NCI-H1930 (cell line): ENCODE data around the gene AK1.
"Not testable (repeated sequence)": the region's sequence is repeated elsewhere in the genome, so short reads cannot be mapped to it uniquely, and the experiment has no call there.

Experiments
- DNase-seq, 2 experiments: peaks; one replicate each; lab custom pipeline; 2025; lab: John Stamatoyannopoulos, UW

The AK1 gene

DNA sequence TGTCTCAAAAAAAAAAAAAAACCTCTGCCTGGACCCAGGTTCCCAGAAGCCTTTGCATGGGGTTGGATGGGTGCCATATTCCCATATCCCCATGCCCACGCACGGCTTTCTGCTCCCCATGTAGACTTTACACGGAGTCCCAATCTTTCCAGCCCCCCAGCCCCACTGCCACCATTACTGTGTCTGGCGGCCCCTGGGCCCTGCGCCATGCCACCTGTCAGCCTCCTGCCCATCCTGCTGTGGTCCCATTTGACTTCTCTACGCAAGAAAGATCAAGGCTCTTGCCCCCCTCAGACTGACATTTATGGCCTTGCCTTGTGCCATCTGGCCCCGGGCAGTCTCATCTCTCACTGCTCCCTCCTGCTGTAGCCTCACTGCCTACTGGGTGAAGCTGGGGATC is 6.5 kb upstream of the AK1 start:
- no peak for DNase-seq

DNA sequence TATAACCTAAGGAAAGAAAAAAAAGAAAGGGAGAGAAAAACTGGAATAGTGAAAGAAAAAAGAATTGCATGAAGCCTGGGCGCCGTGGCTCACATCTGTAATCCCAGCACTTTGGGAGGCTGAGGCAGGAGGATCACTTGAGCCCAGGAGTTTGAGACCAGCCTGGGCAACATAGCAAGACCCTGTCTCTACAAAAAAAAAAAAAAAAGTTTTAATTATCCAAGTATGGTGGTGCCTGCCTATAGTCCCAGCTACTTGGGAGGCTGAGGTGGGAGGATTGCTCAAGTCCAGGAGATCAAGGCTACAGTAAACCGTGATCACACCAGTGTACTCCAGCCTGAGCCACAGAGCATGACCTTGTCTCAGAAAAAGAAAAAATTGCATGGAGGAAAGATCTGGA is 4.2 kb upstream of the AK1 start:
- DNase-seq: not testable (repeated sequence)

DNA sequence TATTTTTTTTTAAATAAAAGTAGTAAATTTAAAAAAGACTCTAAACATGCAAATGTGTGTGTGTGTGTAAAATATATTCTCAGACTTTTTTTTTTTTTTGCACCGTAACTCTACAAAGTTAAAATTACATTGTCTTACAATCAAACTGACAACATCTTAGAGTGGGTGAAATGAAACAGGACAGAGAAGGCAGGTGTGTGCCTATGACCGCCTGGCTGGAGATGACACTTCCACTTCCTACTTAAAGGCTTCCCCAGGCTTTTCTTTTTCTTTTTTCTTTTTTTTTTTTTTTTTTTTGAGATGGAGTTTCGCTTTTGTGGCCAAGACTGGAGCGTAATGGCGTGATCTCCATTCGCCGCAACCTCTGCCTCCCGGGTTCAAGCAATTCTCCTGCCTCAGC is 2.7 kb upstream of the AK1 start:
- DNase-seq: no peak

DNA sequence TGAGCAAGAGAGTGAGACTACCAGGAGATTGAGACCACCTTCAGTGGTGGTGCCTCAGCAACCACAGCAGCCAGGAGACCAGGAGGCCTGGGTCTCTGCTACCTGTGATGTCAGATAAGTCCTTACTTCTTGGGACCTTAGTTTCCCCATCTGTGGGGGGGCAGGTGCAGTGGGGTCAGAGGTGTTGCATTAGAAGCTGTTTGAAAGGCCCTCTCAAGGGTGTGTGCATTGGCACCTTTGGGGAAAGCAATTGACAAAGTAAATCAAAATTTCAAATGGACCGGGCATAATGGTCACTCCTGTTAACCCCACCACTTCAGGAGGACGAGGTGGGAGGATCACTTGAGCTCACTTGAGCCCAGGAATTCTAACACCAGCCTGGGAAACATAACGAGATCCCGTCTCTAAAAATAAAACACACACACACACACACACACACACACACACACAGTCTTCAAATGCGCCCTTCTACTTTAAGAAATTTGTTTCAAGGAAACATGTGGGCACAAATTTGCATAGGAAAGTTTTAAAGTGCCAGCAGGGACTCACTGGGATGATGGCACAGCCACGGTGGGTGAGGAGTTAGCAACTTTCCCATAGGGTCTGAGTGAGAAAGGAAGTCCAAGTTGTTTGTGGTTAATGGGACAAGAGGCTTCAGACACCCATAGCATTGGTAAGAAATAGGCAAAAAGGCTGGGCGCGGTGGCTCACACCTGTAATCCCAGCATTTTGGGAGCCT is 1.3 kb upstream of the AK1 start:
- DNase-seq: no peak

DNA sequence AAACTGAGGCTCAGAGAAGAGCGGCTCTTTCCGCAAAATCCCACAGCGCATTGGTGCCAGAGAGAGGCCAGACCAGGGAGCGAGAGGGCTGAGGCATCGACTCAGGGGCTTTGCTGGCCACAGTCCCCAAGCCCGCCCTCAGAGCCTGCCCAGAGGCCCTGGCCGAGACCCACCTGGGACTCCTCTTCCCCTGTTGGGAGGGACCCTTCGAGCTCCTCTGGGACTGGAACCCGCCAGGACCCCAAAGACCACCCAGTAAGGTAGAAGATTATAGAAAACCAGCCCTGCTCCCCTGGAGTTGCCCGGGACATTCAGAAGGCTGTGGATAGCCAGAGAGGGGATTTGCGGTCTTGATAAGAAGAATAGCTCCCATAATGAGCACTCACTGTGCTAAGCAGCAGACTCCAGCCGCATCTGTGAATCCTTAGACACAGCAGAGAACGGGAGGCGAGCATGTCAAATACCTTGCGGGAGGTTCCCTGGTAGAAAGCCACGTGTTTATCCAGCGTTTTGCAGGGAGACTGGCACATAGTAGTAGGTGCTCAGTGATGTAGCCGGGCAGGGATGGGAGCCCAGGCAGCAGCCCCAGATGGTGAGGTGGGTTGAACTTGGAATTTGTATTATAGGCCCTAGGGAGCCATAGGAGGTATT is 651 bp upstream of the AK1 start:
- DNase-seq: no peak

DNA sequence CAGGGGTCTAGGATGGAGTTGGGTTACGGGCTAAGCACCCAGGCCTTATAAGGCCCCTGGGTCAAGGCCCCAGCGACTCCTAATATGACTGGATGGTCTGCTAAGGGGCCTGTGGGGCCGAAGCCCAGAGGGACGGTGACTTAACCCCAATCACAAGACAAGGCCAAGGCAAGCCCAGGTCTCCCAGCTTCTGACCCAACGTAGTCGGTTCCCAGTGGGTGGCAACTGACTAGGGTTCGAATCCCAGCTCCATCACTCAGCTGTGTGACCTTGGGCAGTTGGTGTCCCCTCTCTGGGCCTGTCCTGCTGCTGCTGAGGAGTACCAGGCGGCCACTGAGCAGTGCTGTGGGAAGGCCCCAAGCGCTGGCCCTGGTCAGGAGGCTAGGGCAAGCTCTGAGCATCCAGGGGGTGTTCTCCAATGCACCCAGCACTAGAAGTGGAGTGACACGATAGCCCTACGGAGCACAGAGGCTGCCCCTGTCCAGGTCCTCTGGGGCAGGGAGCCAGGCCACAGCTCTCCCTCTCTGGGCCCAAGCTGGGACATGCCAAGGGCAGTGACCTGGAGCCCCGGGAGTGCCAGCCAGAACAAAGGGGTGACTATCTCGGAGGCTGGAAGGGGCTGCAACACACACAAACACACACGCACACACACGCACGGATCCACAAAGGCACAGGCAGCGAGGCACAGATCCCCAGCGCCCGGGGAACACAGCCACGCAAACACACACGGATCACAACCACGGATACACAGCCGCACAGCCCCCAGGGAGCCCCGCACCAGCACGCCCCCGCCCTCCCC is 512 bp downstream of the AK1 start:
- DNase-seq: no peak

DNA sequence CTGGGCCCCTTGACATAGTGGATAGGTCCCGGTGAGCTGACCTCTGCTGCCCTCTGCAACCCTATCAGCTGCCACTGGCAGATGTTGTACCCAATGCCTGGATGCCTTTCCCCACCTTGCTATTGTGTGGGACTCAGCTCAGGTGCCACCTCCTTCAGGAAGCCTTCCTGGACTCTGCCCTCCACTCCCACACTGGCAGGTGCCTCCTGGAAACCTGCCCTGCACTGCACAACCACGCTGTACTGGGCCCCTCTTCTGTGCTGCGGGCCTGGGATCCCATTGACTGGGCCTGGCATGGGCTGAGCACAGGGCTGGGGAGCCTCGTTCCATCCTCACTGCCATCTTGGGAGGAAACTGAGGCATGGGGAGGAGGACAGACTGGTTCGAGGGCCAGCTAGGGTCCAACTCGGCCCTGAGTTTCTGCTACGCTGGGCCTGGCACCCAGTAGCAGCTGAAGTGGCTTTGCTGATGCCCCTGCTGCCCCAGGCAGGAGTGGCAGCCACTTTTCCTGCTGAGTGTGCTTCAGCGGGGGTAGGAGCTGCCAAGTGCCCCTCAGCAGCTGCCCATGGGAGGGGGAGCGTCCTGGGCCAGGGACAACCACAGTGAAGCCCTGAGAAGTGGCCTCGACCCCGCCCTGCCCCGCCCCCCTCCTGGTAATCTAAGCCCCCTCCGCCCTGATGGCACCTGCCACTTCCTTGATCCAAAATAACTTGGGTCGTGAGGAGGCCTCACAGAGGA is 1.3 kb downstream of the AK1 start:
- no peak for DNase-seq

DNA sequence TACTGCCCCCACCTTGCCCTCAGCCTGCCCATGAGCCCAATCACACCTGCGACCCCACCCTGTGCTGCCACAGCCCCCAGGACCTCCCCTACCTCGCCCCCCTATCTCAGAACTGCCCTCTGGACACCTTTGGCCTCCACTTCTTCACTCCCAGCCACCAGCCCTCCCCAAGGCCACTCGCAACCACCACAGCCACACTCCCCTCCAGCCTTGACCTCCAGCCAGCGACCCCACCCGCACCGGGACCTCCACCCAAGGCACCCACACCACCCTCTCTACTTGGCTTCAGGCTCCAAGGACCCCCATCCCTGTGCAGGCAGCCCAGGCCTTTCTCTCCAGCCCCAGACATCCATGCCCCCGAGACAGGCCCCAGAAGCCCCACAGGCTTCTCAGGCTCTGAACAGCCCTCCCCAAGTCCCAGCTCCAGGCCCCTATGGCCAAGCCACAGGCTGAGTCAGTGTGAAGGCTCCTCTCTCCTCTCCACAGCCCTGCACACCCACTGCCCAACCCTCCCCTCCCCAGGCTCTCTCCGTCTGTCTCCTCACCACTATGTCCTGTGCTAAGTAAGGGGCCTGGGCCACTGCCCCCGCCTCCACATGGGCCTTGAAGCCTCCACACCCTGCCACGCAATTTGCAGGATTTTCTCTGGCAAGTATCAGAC is 2.0 kb downstream of the AK1 start:
- no peak for DNase-seq

DNA sequence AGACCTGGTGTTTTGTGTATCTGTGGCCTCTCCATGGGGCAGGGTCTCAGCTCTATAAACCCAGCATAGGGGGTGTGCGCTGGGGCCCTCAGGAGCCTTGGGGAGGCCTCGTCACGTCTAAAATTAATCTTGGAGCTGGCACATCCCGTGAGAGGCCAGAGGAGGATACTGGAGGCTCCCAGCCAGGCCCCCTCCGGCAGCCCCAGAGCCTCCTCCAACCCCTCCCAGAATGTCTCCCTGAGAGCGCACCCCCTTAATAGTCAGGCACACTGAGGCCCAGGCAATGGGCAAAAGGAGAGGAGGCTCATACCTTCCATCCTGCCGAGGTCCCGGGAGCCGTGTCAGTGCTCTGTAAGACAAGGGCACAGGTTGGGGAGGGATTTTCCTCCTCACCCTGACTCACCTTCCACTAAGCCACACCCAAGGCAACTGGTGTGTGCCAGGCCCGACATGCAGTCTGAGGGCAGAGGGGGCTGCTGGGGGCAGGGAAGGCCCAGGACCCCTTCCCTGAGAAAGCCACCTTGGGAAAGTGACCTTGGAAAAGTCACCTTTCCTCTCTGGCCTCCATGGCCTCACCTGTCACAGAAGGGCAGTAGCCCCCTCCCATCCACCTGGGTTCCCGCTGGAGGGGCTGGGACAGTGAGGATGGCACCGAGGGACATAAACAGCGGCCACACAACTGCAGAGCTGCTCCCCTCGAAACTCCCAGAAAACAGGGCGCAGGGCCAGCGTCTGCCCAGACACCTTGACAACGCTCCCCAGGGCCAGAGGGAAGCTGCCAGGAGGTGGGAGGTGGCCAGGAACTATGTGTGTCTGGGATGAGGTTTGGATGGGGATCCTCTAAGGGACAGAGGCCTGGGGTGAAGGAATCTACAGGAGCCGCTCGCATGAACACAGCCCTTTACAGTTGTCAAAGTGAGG is 2.9 kb downstream of the AK1 start:
- no peak for DNase-seq

DNA sequence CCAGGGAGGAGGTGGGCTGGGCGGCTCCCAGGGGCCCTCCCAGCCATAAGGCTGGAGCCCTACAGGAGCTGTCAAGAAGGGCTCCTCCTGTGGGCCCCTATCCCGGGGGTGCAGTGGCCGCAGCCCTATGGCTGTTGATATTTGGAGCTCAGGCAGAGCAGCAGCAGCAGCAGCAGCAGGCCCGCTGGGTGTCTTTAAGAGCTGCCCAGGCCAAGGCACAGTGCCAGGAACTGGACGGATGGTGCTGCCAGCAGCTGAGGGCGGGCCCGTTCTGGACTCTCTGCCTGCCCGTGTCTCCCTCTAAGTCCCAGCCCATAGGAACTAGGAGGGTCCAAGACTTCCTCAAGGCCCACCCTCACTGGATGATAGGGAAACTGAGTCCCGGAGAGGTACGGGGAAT is 3.6 kb downstream of the AK1 start:
- DNase-seq: no peak

DNA sequence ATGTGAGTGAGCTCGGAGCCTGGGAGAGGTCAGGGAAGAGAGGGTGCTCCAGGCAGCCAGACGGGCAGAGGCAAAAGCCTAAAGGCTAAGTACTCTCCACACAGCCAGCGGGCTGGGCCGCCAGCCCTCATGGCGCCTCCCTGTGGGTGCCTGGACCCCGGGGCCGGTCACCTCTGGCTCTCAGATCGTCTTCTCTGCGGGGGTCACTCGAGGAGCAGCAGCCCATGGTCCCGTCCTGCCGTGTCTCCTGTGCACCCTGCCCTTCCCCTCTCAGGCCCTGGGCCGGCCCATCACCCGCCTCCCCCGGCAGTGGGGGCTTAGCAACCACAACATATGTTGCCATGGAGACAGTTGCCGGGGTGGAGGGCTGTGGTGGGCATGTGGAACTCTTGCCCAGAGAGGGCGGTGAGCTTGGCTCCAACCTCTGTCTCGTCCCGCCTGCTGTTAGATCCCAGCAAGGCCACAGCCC is 4.2 kb downstream of the AK1 start:
- DNase-seq: no peak

DNA sequence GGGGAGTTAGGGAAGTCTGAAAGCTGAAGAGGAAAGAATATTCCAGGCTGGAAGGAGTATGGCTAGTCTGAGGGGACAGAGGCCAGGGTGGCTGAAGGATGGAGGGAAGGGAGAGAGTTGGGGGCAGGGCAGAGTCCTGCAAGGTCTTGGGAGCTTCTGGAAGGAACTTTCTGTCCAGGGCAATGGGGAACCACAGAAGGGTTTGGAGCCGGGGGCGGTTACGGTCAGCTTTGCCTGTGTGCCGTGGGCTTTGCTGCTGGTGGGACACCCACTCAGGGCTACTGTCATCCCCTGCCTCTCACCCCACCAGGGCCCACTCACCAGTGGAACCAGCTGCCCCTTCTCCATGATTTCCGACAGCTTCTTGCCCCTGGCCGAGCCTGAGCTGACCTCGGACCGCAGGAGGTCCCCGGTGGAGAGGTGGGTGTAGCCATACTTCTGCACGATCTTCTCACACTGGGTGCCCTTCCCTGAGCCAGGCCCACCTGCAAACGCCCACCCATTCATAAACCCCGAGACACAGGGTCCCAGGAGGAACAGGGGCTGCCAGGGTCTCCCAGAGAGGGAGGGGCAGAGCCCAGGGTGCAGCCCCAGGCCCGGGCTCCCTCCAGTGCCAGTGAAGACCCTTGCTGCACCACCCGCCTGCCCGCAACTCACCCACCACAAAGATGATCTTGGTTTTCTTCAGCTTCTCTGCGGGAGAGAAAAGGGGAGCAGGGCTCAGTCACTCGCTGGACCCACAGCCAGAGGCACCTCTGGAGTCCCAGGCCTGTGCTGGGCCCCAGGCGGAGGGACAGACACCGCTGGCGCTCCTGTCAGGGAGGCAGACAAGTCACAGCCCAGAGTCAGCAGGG is 4.9 kb downstream of the AK1 start:
- DNase-seq: no peak

DNA sequence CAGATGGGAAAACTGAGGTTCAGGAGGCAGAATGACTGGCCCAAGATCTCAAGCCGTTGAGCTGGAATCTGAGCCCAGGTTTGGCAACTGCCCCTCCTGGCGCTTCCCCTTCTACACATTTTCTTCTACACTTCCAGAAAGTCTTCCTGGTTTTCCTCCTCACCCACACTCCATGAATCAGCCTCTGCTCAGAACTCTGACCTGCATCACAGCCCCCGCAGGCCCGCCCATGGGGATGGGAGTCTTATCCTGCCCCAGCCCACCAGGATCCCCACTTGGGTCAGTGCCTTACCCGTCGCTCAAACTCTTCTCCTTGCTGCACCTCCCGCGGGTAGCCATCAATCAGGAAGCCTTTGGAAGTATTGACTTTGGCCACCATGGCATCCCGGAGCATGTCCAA is 5.9 kb downstream of the AK1 start:
- no peak for DNase-seq

DNA sequence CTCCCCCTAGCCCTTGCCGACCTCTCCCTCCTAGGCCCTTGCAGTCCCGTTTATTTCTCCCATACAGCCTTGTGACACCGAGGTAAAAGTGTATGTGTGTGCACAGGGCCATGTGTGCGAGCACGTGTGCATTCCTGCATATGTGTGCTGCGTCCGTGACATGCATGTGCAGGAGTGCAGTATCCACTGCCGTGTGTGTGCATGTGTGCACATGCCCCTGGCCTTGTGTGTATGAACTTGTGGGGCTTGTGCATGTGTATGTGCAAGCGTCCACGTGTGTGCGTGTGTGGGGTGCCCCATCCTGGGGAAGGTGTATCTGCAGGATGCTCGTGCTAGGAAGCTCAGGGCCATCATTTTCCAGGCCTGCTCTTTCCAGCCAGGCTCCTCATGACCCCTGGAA is 6.6 kb downstream of the AK1 start:
- DNase-seq: no peak

DNA sequence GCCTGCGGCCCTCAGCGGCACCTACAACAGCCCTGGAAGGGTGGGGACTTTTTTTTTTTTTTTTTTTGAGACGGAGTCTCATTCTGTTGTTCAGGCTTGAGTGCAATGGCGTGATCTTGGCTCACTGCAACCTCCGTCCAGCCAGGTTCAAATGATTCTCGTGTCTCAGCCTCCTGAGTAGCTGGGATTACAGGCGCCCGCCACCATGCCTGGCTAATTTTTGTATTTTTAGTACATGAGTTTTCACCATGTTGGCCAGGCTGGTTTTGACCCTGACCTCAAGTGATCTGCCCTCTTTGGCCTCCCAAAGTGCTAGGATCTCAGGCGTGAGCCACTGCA is 7.4 kb downstream of the AK1 start:
- not testable (repeated sequence) for DNase-seq

DNA sequence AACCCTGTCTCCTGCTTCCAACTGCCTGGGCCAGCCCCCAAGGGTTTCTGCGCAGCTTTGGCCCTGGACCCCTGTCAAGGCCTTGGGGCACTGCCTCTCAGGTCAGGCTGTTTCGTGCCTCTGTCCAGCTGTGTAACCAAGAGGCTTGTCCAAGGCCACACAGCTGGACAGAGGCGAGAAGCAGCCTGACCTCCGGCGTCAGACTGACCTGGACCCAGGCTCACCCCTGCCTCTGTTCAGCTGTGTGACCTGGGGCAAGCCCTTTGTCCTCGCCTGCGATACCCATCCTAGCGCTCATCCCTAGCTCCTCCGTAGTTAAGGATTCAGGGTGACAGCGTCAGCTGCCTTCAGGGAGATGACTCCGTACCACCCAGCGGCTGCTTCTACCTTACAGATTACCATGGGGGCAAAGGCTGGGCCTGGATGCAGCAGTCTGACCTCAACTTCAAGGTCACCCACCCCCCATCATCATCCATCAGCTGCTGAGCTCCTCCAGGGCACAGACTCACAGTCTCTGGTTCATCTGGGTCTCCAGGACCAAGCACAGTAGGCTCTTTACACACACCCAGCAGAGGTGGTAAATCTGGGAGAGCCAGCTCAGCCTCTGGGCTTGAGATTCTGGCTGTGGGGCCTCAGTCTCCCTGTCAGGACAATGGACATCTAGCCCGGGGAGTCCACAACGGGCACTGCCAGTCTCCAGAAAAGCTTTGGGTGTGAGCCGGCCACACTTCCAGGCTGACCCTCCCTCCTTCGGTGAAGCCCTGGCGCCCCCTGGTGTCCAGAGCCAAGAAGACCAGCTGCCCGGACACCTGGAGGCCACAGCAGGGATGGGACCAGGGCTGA is 7.9 kb downstream of the AK1 start:
- DNase-seq: peak; percentile 50 to 77

DNA sequence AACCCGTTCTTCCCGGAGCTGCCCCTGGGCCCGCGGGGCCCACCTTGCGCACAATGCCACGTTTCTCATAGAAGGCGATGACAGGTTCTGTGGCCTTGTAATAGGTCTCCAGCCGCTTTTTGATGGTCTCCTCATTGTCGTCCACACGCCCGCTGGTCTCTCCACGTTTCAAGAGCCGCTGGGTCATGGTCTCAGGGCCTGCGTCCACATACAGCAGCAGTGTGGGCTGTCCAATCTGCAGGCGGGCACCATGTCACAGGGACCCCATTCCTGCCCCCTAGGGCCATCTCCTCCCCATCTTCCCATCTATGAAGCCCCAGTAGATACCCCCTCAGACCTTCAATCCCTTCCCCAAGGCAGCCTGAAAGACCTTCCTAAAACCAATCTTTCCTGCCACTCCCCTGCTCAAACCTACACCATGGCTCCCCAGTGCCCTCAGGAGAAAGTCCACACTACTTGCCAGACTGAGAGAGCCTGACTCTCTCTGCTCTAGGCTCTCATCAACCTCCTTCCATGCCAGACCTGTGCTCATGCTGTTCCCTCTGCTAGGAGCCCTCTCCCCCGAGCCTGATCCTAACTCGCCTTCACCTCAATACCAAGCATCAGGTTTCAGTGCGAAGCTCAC is 9.1 kb downstream of the AK1 start:
- no peak for DNase-seq
